K562 (cell line): Measurements from ENCODE around the gene CSTA. TPM values are rescaled to one million over a fixed set of nuclear protein-coding genes. Genes with fewer than 3 reads are reported as not detected.

Experiments used
- ATAC-seq: fragments of 200-7000 bp; cut with Tn5 transposase; 3 replicates; pipeline ENCODE4 v1.9.1; 2020; ENCODE audit warnings: moderate library complexity
- BruUV-seq: library from RNA; stranded (reverse); fragments of 400-500 nt; replicated peaks from 2 replicates; lab custom pipeline; 2021; lab: Mats Ljungman, UMichigan
- CTCF ChIA-PET: fragments of 300-600 bp; formaldehyde crosslinking; extraction: SDS; loops from one replicate; lab custom pipeline; 2021; ENCODE audit warnings: low intra/inter-chr PET ratio; lab: Yijun Ruan, JAX
- POLR2A ChIA-PET: fragments of 300-600, 350-650 bp; sonication (Branson Sonifier 250); formaldehyde crosslinking; extraction: SDS; loops from one replicate; lab custom pipeline; 2021; ENCODE audit warnings: antibody characterized with exemption, inconsistent platforms; lab: Yijun Ruan, JAX
- DNase-seq, 4 experiments: peaks; one replicate each; pipeline versions ENCODE4 v3.0.0 to v3.0.0-alpha.2; 2011 to 2018; ENCODE audit warnings: low spot score in 3 of 4, mixed read lengths in 3 of 4; ENCODE audit errors: extremely low read depth in 1 of 4
- FAIRE-seq: peaks from 2 replicates; lab custom pipeline; 2011; peaks lifted over from hg19 to GRCh38; lab: Jason Lieb, UNC
- H2AFZ ChIP-seq: 2 replicates; pipeline ENCODE4 v1.6.0; 2011; ENCODE audit warnings: low read depth, low read length, control low read depth, inconsistent platforms
- H3K27ac ChIP-seq: fragments of 200-600 bp; 3 replicates; pipeline ENCODE4 v1.8.0; 2011; ENCODE audit warnings: low read depth, mild to moderate bottlenecking, control low read depth, inconsistent platforms, low read length, moderate library complexity, mixed read lengths; ENCODE audit errors: extremely low read depth
- H3K27me3 ChIP-seq, 2 experiments: fragments of 300-600 bp in 1 of 2; 2 replicates in 1 of 2; 3 replicates in 1 of 2; pipeline versions ENCODE4 v1.6.0 to v1.8.0; 2011; ENCODE audit warnings: inconsistent platforms in 2 of 2, low read length in 2 of 2, mild to moderate bottlenecking in 1 of 2, mixed read lengths in 1 of 2, moderate library complexity in 1 of 2; ENCODE audit not compliant: control insufficient read depth in 2 of 2, insufficient read depth in 2 of 2
- H3K36me3 ChIP-seq: fragments of 300-600 bp; 3 replicates; pipeline ENCODE4 v1.8.0; 2011; ENCODE audit warnings: mild to moderate bottlenecking, low read length, inconsistent platforms; ENCODE audit not compliant: control insufficient read depth, insufficient read depth
- H3K4me1 ChIP-seq, 2 experiments: fragments of 200-600 bp in 1 of 2; replicated peaks in 1 of 2; 2 replicates in 1 of 2; 3 replicates in 1 of 2; pipeline versions ENCODE4 v1.5.1 to v1.8.0; 2011; ENCODE audit warnings: inconsistent platforms in 2 of 2, low read length in 2 of 2, mild to moderate bottlenecking in 1 of 2, mixed read lengths in 1 of 2, moderate library complexity in 1 of 2; ENCODE audit not compliant: control insufficient read depth in 2 of 2, insufficient read depth in 2 of 2
- H3K4me2 ChIP-seq: 2 replicates; pipeline ENCODE4 v1.6.1; 2011; ENCODE audit warnings: low read length, control low read depth, inconsistent platforms, mixed read lengths; ENCODE audit not compliant: insufficient read depth
- H3K4me3 ChIP-seq: fragments of 200-600 bp; sonication (generic), shearing (Covaris generic); 2 replicates; pipeline ENCODE4 v1.5.1; 2016; ENCODE audit warnings: control low read depth, inconsistent platforms
- H3K79me2 ChIP-seq: fragments of 200-600 bp; 3 replicates; pipeline ENCODE4 v1.8.0; 2011; ENCODE audit warnings: low read length, inconsistent platforms; ENCODE audit not compliant: control insufficient read depth, insufficient read depth
- H3K9ac ChIP-seq, 2 experiments: 2 replicates each; pipeline versions ENCODE4 v1.6.0 to v1.6.1; 2011; ENCODE audit warnings: low read depth in 2 of 2, low read length in 2 of 2, control low read depth in 1 of 2, inconsistent platforms in 1 of 2, mild to moderate bottlenecking in 1 of 2, mixed read lengths in 1 of 2; ENCODE audit not compliant: insufficient read depth in 1 of 2
- H3K9me1 ChIP-seq: one replicate; pipeline ENCODE4 v1.6.0; 2011; ENCODE audit warnings: inconsistent platforms, mild to moderate bottlenecking, low read length, moderate library complexity; ENCODE audit not compliant: control insufficient read depth, insufficient read depth
- H3K9me3 ChIP-seq: replicated peaks from 2 replicates; pipeline ENCODE4 v1.5.1; 2011; ENCODE audit warnings: low read depth, low read length, inconsistent platforms; ENCODE audit not compliant: control insufficient read depth, insufficient read depth
- H4K20me1 ChIP-seq: replicated peaks from 2 replicates; pipeline ENCODE4 v1.6.1; 2011; ENCODE audit warnings: low read length, inconsistent platforms, mixed read lengths; ENCODE audit not compliant: control insufficient read depth, insufficient read depth
- ARHGAP35 ChIP-seq: fragments of 450-650 bp; IDR thresholded peaks from 2 replicates; pipeline ENCODE4 v1.6.1; 2018; ENCODE audit not compliant: partially characterized antibody
- BHLHE40 ChIP-seq: IDR thresholded peaks from 2 replicates; pipeline ENCODE4 v1.6.1; 2011; ENCODE audit warnings: low read length, improper control_type of control experiment
- LARP7 ChIP-seq: fragments of 450-650 bp; IDR thresholded peaks from 2 replicates; pipeline ENCODE4 v1.6.1; 2016
- MEF2D ChIP-seq: conservative IDR thresholded peaks from 2 replicates; pipeline ENCODE4 v1.6.1; 2016; ENCODE audit warnings: low read depth, missing genetic modification characterization, missing compliant biosample characterization
- POU5F1 ChIP-seq: fragments of 150-350 bp; IDR thresholded peaks from 2 replicates; pipeline ENCODE4 v1.6.1; 2014; ENCODE audit warnings: borderline replicate concordance, low read length, low read depth, mild to moderate bottlenecking; ENCODE audit not compliant: partially characterized antibody
- RCOR1 ChIP-seq, 2 experiments: IDR thresholded peaks; 2 replicates each; pipeline ENCODE4 v1.6.1; 2012; ENCODE audit warnings: low read depth in 2 of 2, low read length in 2 of 2, borderline replicate concordance in 1 of 2, improper control_type of control experiment in 1 of 2
- TAF9B ChIP-seq: fragments of 450-650 bp; IDR thresholded peaks from 2 replicates; pipeline ENCODE4 v1.6.1; 2018; ENCODE audit warnings: mild to moderate bottlenecking; ENCODE audit not compliant: partially characterized antibody
- USF2 ChIP-seq: sonication (generic); formaldehyde crosslinking; IDR thresholded peaks from 2 replicates; pipeline ENCODE4 v1.5.0; 2020; ENCODE audit warnings: missing genetic modification reagents
- ZSCAN32 ChIP-seq: fragments of 450-650 bp; formaldehyde crosslinking; IDR thresholded peaks from 2 replicates; pipeline ENCODE4 v1.4.0; 2020; ENCODE audit warnings: mild to moderate bottlenecking, moderate library complexity
- WGBS: fragments of 100-300 bp; shearing (Covaris generic); methylation state at CpG from one replicate; pipeline ENCODE4 v1.1.6; 2016; ENCODE audit warnings: low coverage, mixed read lengths; ENCODE audit not compliant: insufficient coverage; ENCODE audit errors: missing lambda C conversion rate; 5-methylcytosine and 5-hydroxymethylcytosine counted together
- in situ Hi-C: fragments of 300-500 bp; cut with MboI; formaldehyde crosslinking; loops from 4 replicates; pipeline ENCODE4 v1.15.0; 2018; ENCODE audit warnings: inconsistent platforms, mixed read lengths
- intact Hi-C: fragments of 100-400 bp; cut with micrococcal nuclease; formaldehyde crosslinking; loops from 2 replicates; pipeline ENCODE4 v1.14.2; 2022
- polyA plus RNA-seq, 8 experiments: library from polyadenylated mRNA; depleted of rRNA in 4 of 8; stranded (reverse) in 5 of 8; unstranded in 3 of 8; fragments of >200 nt; fragmentation: Nextera tagmentation in 2 of 8; fragmentation: Illumina TruSeq in 1 of 8; extraction: Ambion mirVana in 2 of 8; extraction: Trizol in 1 of 8; gene quantifications; 2 replicates each; pipeline versions ENCODE4 v1.2.1 to v1.2.3, GENCODE V29; 2011 to 2014; ENCODE audit warnings: inconsistent platforms in 1 of 8, missing spikeins in 1 of 8
- total RNA-seq, 7 experiments: library from RNA; depleted of rRNA in 6 of 7; stranded (reverse); fragments of >200 nt in 6 of 7; fragmentation: Illumina TruSeq in 2 of 7; extraction: Trizol in 2 of 7; gene quantifications; 2 replicates each; pipeline versions ENCODE4 v1.2.1 to v1.2.3, GENCODE V29; 2011 to 2021; ENCODE audit warnings: low replicate concordance in 1 of 7
- TF ChIP-seq, protein P1 (sequence below), 2 experiments: fragments of 450-650 bp in 1 of 2; sonication (generic) in 1 of 2; formaldehyde crosslinking in 1 of 2; IDR thresholded peaks in 1 of 2; conservative IDR thresholded peaks in 1 of 2; 2 replicates each; pipeline versions ENCODE4 v1.6.1 to v1.8.1; 2016 to 2023; ENCODE audit warnings: mild to moderate bottlenecking in 2 of 2, moderate library complexity in 2 of 2, inconsistent platforms in 1 of 2, missing genetic modification reagents in 1 of 2

CSTA gene
- total and polyA plus RNA-seq, 9 of the 15 experiments (the other 6 are each of a cell fraction or from before 2014, with no cell fraction given), result 0.11 to 3.1 (median 1.1) TPM

- FAIRE-seq (no peak), ATAC-seq (no peak)
- H3K27me3 ChIP-seq, result peaks cover 10 to 32% of the 10 kb centered on the region in 2 experiments; a peak in 4 of 5 replicates
- intact Hi-C loops, result no loop called here
- H3K4me1 ChIP-seq, result peaks cover 0 to 5% of the 10 kb centered on the region in 2 experiments; a peak in 2 of 5 replicates
- no peak overlapping the region for H2AFZ ChIP-seq
- no peak for TF ChIP-seq RCOR1 (IDR thresholded peaks at IDR 0.05; ENCODE audit: borderline replicate concordance in 1 of 2, low read depth in 2 of 2, low read length in 2 of 2)
- TF ChIP-seq TAF9B, result no peak
- 0 out of 2 replicates have a peak, but pooled peaks have one; percentile 10 for TF ChIP-seq USF2 (CRISPR knock-in tag)
- TF ChIP-seq, protein P1, sequence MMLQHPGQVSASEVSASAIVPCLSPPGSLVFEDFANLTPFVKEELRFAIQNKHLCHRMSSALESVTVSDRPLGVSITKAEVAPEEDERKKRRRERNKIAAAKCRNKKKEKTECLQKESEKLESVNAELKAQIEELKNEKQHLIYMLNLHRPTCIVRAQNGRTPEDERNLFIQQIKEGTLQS (IDR thresholded peaks at IDR 0.05), result 0 out of 2 replicates have a peak, but pooled peaks have one; percentile 15
- TF ChIP-seq, protein P1 (CRISPR knock-in tag; conservative IDR thresholded peaks at IDR 0.05), result no peak
- no peak for TF ChIP-seq LARP7
- no peak for TF ChIP-seq ARHGAP35
- no peak for TF ChIP-seq POU5F1
- TF ChIP-seq MEF2D (tag), result no peak
- TF ChIP-seq ZSCAN32 (CRISPR knock-in tag), result no peak
- TF ChIP-seq BHLHE40, result peak; percentile 26; the same call in 1 of the 2 replicates
- TF ChIP-seq, all 486 proteins: peak for 3
- Histone ChIP-seq H4K20me1 (no peaks in the 10 kb centered on the region), H3K9me1 (no peaks in the 10 kb centered on the region), H3K4me2 (no peak overlapping the region), H3K4me3 (no peak overlapping the region), H3K36me3 (no peaks in the 10 kb centered on the region), H3K9ac (no peak overlapping the region), H3K9me3 (no peaks in the 10 kb centered on the region), H3K79me2 (no peaks in the 10 kb centered on the region), H3K27ac (no peak overlapping the region)
- POLR2A ChIA-PET, result no interaction called here
- CTCF ChIA-PET, result no interaction called here
- WGBS, result 5% methylated on average over 15 of the region's 22 CpGs
- in situ Hi-C loops, result no loop called here
- no TSS peak for BruUV-seq
- no peak for DNase-seq
These were observed 41.1 kb upstream of the CSTA start for GRCh38 chr3:122283796-122284445.
